GM19035 (cell line): ENCODE data around the gene KIAA2012.

ENCODE experiments used
- ATAC-seq: cut with Tn5 transposase; IDR thresholded peaks from one replicate; pipeline ENCODE4 v1.9.1; 2021; ENCODE audit not compliant: unreplicated experiment

Gene KIAA2012

DNA sequence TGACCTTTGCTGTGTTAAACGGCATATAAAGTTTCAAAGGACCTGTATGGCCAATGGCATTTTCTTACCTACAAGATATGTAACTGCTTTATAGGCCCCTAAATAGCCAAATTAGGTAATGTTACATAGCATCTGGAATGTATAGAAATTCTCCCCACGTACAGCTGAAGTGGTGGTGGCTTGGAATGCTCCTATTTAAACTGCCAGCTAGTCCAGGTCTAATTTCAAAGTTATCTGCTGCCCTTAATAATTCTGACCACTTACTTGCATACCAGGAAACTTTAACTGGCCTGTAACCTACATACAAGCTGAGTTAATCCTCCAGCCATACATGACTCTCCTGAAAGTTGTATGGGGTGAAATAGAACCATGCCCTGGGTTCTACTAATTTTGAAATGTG is 1.3 kb downstream of the KIAA2012 start:
- no peak for ATAC-seq

DNA sequence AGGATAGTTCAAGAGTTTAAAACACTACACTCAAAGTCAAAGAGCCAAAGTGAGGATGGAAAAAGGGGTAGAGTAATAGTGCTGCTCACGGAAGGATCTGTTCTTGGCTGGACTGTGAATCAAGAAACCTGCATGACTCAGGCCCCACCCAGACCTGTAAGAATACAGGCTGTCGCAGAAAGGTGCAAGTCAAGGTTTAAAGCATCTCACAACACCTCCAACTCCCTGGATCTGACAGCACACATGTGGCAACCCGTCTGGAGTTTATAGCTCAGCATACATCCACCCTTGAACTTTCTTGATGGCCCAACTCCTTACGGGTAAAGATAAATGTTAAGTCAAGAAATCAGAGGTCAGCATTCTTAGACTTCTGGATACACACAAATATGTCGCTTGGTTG is 6.3 kb downstream of the KIAA2012 start:
- no peak for ATAC-seq

DNA sequence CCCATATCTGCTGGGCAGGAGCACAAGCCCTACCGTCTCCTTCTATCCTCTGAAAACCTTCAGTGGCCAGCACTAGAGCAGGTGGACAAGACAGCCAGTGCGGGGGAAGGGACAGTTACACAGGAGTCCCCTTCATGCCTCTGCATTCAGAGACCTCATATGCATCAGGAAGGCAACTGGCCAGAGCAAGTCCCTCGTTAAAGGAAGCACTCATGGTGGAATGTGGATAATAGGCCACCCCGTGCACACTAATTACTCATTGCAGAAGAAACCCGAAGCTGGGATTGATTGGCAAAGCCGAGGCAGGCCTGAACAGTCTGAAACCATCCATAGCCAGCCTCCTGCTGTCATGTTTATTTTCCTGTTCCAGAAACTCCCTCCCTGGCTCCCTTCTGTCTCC is 11.2 kb downstream of the KIAA2012 start:
- no peak for ATAC-seq

DNA sequence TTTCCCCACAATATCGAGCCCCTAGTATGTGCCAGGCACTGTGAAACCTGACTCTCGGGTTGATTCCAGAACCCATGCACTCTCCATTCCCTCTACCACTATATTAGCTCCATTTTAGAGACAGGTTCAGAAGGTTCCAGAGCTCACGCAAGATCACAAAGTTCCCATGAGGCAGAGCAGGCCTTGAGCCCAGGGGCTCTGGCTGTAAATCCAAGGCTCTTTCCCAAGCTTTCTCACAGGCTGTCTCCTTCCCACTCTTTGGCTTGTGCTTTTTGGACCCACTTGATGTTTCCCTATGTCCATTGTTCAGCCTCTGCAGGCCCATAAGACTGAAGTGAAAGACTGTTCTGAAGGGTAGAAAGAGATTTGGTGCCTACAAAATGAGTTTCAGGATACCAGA is 15.7 kb downstream of the KIAA2012 start:
- no peak for ATAC-seq

DNA sequence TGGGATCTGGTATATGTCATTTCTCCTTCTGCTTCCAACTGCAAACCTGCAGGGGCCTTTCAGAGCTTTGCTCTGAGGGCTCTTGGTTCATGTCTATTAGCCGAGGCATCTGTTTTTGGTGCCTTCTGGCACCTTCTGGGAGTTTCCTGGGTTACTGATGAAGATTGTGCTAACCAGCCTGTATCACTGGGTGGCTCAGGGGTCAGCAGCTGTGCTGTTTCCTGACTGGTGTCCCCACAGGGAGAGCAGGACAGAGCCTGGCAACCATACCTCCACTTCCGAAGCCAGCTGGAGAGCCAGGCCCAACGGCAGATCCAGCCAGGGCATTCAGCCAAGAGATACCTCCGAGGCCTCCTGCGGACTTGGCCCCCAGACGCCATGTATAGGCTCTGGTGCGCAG is 17.5 kb downstream of the KIAA2012 start:
- no peak for ATAC-seq

DNA sequence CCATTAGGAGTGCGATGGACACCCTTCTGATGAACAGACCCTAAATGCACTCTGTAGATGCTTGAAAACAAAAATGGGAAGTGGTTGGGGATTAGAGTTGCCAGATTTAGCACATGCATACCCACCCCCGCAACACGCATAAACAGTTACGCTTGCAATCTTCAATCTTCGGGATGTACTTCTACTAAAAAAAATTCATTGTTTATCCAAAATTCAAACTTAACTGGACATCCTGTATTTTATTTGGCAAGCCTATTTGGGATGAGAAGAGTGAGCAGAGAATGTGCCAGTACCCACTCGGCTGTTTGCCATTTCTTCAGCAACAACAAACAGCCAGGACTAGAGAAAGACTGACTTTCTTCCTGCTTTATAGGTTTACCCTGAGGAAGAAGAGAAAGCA is 18.4 kb downstream of the KIAA2012 start:
- ATAC-seq = no peak

DNA sequence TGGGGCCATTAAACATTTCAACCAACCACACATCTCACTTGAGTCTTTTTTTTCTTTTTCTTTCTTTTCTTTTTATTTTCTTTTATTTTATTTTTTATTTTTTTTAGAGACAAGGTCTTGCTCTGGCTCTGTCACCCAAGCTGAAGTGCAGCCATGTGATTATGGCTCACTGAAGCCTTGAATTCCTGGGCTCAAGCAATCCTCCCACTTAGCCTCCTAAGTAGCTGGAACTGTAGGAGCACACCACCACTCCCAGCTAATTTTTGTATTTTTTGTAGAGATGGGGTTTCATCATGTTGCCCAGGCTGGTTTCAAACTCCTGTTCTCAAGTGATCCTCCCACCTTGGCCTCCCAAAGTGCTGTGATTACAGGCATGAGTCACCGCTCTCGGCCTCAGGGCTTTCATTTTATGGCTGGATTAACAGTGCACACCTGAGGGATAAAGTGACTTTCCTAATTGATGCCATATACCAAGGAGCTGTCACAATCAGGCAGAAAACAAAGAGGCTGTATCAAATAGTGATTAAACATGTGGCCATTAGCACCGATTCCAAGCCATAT is 21.5 kb downstream of the KIAA2012 start:
- no peak for ATAC-seq

DNA sequence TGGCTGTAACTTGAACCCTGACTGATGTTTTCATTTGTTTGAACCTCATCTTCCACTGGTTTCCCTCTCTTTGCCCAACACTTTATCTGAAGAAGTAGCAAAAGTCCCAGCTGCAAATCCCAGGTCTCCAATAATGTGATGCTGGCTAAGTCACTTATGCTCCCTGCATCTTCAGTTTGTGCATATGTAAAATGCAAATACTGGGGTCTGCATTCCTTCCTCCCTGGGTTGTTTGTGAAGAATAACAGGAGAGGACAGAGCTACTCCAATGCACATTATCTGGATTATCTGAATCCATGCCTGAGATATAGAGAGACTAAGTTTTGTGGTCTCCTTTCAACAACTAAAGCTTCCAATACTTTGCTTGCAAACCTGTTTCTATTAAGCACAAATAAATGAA is 22.2 kb downstream of the KIAA2012 start:
- ATAC-seq = no peak

DNA sequence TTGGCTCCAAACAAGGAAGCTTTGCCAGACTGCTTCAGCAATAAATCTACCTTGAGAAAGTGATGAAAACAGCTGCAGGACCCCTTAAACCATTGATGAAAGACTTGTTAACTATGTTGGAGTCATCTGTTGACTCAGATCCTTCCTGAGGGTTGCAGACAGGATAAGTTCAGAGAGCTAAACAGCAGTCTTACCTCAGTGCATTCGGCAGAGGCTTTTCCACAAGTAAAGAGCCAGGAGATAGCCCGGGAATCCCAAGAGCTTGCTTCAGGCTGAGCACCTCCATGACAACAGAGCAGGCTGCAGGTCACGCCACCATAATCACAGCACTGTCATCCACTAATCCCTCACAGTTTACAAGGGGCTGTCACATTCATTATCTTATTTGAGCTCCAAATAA is 23.7 kb downstream of the KIAA2012 start:
- ATAC-seq = no peak

DNA sequence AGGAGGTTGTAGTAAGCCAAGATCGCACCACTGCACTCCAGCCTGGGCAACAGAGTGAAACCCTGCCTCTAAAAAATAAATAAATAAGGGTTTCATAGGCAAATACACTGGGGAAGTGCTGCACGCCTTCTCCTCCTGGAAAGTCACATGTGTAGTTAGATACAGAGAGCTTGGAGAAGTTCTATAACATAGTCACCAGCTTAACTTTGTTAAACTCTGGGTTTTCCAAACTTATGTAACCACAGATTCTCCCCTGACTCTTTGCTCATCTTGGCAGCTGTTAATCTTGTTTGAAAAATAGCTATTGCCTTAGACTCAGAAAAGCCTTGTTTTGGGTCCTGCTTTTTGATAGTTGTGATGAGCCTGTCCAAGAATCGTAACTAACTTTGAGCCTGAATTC is 25.2 kb downstream of the KIAA2012 start:
- ATAC-seq = no peak

DNA sequence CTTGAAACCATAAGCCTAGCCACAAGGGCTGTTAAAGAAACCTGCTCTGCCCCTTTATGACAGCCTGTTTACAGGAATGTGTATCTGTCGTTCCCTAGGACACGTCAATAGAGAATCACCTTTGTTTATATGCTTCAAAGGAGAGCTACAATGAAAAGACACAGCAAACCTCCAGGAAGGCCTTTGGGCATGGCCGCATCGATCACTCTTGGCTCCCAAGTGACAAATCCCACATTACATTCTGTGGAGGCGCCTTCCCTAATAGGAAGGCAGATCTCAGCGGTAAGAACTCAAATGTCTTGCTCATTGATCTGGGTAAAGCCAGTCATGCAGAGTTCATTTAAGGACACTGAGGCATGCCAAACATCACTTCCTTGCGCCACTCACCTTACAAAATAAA is 26.5 kb downstream of the KIAA2012 start:
- ATAC-seq = no peak

DNA sequence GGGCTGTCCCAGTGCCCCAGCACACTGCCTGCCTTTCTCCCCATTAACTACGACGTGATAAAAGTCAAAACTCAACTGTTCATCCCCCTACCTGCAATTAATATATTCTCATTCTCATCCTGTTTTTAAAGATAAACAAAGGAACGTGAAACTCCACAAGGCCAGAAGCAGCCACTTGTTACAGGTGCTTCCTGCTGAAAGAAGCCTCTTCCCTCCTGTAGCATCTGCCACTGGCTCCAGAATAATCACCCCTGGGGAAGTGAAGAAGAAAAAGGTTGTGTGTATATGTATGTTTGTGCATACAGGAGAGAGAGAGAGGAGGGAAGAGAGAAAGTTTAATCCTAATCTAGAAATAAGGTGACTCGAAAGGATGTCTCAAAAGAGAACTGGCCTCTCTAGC is 27.1 kb downstream of the KIAA2012 start:
- no peak for ATAC-seq

DNA sequence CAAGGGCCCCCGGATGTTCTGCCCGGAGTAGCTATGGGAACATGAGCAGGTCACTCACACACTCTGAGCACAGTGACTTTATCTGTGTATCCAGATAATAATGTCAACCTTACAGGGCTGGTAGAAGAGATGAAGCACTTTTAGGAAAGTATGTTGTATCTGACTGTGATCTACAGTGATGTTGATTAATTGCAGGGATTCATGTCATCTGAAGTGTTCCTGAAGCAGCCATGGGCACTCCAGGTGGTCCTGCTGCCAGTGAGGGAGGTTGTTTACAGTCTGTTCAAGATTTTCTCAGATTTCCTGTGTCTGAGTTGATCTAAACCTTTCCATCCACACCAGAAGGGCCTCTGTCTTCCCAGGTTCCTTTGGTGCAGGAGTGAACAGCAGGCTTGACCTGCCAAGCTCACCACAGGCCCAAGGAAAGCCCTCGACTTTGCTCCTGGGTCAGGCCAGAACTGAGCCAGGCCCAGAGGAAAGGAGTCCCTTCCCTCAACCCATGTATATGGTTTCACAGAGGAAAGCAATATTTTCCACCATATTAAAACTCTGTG is 28.0 kb downstream of the KIAA2012 start:
- no peak for ATAC-seq

DNA sequence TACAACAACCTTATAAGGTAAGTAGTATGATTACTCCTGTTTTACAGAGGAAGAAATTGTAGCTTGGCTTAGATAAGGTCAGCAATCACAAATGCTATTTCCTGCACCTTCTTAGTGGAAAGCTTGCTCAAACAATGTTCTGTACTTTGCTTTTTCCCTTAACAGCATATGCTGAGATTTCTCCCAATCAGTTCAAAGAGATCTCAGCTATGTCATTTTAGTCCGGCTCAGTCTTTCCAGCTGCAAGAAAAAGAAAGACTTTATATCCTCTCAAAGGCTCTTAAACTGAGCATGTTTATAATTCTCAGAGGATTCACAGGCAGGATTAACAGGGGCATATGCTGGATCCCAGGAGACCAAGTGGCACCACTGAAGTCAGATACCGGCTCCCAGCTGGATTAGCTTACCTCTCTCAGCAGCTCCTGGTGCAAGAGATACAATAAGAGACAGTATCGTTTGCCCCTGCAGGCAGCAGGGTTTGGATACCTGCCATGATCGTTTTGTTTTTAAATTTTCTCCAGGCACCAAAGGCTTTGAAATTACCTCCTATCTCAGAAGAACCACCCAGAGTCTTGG is 29.5 kb downstream of the KIAA2012 start:
- ATAC-seq = no peak

DNA sequence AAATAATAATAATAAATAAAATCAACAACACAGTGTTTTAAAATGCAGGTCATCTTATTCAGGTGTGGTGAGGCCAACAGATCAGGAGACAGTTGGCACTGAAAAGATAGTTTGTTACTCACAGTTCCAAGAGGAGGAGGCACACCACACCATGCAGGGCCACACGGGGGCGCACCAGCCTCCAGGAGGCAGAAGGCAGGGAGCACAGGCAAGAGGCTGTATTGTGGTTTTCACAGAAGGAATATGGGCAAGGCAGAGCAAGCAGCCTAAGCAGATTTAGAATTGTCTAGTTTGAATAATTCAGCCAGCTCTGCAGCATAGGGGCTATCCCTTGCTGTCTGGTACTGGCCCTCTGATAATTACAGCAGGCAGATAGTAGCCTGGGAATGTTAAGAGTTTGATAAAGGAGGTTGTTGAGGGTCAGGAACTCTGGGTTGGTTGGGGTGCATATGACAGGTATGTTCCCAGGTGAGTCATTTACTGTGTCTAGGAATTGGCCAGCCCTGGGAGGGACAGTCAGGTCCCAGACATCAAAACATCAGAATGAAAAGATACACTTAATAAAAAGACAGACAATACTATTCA is 31.3 kb downstream of the KIAA2012 start:
- ATAC-seq = no peak

DNA sequence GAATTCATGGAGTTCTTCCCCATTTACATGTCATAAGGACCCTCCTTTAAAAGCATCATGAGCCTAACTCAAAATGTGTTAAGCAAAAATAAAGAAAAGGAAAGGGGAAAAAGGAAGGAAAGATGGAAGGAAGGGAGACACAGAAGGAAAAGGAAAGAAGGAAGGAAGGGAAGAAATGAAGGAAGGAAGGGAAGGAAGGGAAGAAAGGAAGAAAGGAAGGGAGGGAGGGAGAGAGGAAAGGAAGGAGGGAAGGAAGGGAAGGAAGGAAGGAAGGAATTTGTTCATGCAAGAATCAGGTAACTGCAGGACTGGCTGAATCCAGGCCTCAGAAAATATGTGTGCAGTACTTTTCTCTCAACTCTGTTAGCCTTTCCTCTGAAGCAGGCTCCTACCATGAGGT is 32.0 kb downstream of the KIAA2012 start:
- ATAC-seq = no peak

DNA sequence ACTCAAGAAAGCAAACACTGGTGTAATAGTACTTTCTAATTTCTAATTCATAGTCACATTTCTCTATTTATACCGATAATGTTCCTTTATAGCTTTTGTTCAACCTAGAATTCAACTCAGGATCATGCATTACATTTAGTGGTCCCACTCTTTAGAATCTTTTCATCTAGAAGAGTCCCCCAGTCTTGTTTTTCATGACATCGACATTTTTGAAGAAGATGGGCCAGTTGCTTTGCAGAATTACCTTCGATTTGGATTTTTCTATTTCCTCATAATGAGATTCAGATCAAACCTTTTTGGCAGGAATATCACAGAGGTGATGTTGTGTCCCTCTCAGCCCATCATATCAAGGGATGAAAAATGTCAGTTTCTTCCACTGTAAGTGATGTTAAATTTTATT is 35.3 kb downstream of the KIAA2012 start:
- no peak for ATAC-seq

DNA sequence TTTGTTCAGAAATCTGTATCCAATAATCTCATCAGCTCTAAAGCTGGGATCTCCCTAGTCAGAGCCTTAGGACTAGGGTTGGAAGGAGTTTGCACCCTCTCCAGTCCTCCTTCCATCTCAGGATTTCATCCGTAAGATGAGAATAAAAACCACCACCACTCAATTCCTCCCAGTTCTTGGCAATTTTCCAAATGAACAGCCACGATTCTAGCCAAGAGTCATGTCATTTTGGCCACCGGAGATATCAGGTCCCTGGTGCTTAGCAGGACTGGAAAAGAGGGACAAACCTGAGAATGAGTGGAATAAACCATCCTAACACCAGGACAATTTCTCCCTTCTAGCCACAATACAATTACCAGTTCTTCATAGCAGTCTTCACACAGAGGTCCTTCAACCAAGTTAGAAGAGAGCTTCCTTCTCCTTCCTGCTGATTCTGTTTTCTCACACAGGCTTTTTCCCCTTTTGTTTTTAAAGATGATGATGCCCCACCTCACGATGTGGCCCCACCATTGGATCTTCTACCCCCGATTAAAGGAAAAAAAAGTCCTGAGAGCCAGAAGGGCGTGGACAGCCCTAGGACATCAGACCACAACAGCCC is 36.2 kb downstream of the KIAA2012 start:
- ATAC-seq = no peak

DNA sequence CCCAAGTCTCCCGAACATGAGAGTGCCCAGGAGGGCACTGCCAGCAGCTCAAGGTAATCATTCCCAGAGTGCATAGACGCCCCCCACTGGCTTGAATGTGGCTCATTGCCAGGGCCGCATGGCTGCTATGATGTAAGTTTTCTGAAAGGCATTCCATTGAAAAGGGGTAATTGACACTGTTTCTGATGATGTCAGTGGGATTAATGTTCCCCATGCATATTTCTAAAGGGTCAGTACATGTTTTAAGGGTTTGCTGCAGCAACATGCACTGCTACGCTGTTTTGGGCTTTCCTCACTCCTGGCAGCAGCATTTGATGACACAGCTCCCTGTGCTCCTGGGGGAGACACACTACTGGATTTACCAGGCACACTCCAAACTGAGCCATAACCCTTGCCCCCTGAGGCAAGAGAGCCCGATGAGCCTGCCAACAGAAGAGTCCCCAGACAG is 36.7 kb downstream of the KIAA2012 start:
- no peak for ATAC-seq

DNA sequence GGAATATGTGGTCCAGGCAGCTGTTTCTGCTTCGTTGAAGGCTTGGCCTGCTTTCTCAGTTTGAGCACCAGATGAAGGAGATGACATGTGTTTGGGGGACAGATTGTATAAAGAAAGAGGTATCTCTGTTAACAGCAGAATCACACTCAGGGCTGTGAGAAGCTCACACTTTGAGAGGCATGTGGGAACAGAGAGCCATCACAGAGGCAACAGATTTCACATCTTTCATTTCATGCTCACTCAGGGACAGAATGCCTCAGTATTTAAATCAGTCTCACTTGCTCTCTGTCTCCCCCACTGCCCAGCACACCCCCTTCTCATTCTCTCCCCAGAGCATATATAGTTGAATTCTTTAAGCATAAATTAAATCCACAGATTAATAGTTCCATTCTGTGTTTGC is 37.4 kb downstream of the KIAA2012 start:
- no peak for ATAC-seq

DNA sequence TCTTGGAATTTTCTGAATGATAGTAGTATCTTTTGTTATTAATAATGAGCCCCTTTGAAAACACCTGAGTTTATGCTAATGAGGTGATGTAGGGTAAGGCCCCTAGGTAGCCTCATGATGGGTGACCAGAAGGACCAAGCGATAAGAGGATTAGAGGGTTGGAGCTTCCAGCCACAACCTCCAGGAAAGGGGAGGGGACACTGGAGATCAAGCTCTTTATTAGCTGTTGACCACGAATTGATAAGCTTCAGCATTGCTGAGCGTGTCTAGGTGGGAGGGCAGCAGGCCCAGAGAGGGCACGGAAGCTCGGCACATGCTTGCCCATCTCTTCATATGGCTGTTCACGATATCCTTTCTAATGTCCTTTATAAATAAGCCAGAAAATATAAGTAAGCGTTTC is 39.0 kb downstream of the KIAA2012 start:
- ATAC-seq = no peak

DNA sequence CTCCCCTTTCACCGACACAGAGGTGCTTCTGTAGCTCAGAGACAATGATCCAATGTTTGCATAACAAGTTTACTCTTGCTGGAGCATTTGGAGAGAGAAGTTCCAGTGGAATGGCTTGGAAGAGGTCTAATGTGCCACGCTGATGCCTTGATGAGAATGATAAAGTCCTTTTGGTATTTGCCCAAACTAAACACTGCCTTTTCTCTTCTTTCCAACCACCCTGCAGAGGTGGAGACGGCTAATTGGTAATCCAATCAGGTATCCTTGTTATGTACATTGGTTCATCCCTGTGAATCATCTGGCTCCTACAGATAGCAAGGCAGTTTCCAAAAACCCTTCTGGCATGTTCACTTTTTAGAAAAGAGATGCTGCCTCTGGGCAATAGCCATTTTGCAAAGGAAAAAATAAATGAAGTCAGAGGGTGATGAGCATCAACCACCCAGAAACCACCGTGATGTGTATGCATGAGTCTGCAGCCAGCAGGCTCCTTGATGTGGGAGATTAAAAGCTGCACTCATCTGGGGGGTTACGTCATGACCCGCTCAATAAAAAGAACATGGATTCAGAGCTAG is 40.6 kb downstream of the KIAA2012 start:
- ATAC-seq = no peak
